Activated CD4-positive, alpha-beta memory T cell treated with anti-CD3 and anti-CD28 coated beads, Interleukin-2, amount 10 ng/mL, durations not matched to agents 7 days and 5 days (primary cell): Measurements from ENCODE around the gene ARMC12. TPM values are rescaled to one million over a fixed set of nuclear protein-coding genes. Genes with fewer than 3 reads are reported as not detected.

Experiments
- CTCF ChIA-PET: fragments of 350-600 bp; sonication (Branson Sonifier 250); formaldehyde crosslinking; loops from one replicate; lab custom pipeline; 2021; ENCODE audit warnings: antibody characterized with exemption, inconsistent platforms; lab: Charles Lee
- POLR2A ChIA-PET: fragments of 350-600 bp; sonication (Branson Sonifier 250); formaldehyde crosslinking; loops from one replicate; lab custom pipeline; 2021; ENCODE audit warnings: antibody characterized with exemption; lab: Charles Lee
- DNase-seq: peaks from one replicate; pipeline ENCODE4 v3.0.0-alpha.2; 2020
- H3K27ac Mint-ChIP-seq: one replicate; pipeline ENCODE4 v1.8.0; 2021; ENCODE audit warnings: mild to moderate bottlenecking, mixed read lengths
- H3K27me3 Mint-ChIP-seq: one replicate; pipeline ENCODE4 v1.8.0; 2021; ENCODE audit warnings: mixed read lengths
- H3K36me3 Mint-ChIP-seq: one replicate; pipeline ENCODE4 v1.8.0; 2021; ENCODE audit warnings: low read depth, mixed read lengths
- H3K4me1 Mint-ChIP-seq: one replicate; pipeline ENCODE4 v1.8.0; 2021; ENCODE audit warnings: mixed read lengths
- H3K4me3 Mint-ChIP-seq: one replicate; pipeline ENCODE4 v1.8.0; 2021; ENCODE audit warnings: mild to moderate bottlenecking, mixed read lengths
- H3K9me3 Mint-ChIP-seq: one replicate; pipeline ENCODE4 v1.8.0; 2021; ENCODE audit warnings: mixed read lengths
- total RNA-seq, 2 experiments: library from RNA; stranded (reverse); gene quantifications; one replicate each; pipeline ENCODE4 v1.2.3, GENCODE V29; 2021

The ARMC12 gene
- total RNA-seq, 2 experiments from 2014 or later = 0.40 to 1.3 TPM

GRCh38 chr6:35745509-35745908, 8.7 kb downstream of the ARMC12 start:
- Mint-ChIP-seq H3K36me3 (no peaks in the 10 kb centered on the region), H3K27me3 (no peaks in the 10 kb centered on the region), H3K4me1 (no peaks in the 10 kb centered on the region), H3K9me3 (peaks cover 12% of the 10 kb centered on the region), H3K4me3 (no peak overlapping the region), H3K27ac (no peak overlapping the region)
- POLR2A ChIA-PET = no interaction called here
- CTCF ChIA-PET = no interaction called here
- no peak for DNase-seq

GRCh38 chr6:35746516-35746915, 9.7 kb downstream of the ARMC12 start:
- no peak overlapping the region for H3K27ac Mint-ChIP-seq
- peaks cover 2% of the 10 kb centered on the region for H3K4me1 Mint-ChIP-seq
- H3K36me3 Mint-ChIP-seq = no peaks in the 10 kb centered on the region
- no peak overlapping the region for H3K4me3 Mint-ChIP-seq
- no peaks in the 10 kb centered on the region for H3K27me3 Mint-ChIP-seq
- H3K9me3 Mint-ChIP-seq = peaks cover 12% of the 10 kb centered on the region
- CTCF ChIA-PET = interaction anchor here (1.7 kb wide), 1 partner anchor 9 kb away, joined by 4 read pairs; the partner anchor contains the start of gene ARMC12
- DNase-seq = no peak
- POLR2A ChIA-PET = no interaction called here

- CTCF ChIA-PET = interaction anchor here (1.7 kb wide), 1 partner anchor 11 kb away, joined by 4 read pairs; the partner anchor contains the start of gene ARMC12
- H3K27ac Mint-ChIP-seq = no peak overlapping the region
- POLR2A ChIA-PET = no interaction called here
Observed at GRCh38 chr6:35747877-35748276, 11.0 kb downstream of the ARMC12 start.

GRCh38 chr6:35750557-35750956, 13.7 kb downstream of the ARMC12 start:
- Mint-ChIP-seq H3K4me3 (no peak overlapping the region), H3K36me3 (no peaks in the 10 kb centered on the region)
- POLR2A ChIA-PET = no interaction called here

More at GRCh38 chr6:35747877-35748276, 11.0 kb downstream of the ARMC12 start:
- no peak for DNase-seq
- Mint-ChIP-seq H3K36me3 (no peaks in the 10 kb centered on the region), H3K4me3 (no peak overlapping the region), H3K4me1 (peaks cover 5% of the 10 kb centered on the region), H3K27me3 (no peaks in the 10 kb centered on the region), H3K9me3 (peaks cover 12% of the 10 kb centered on the region)

GRCh38 chr6:35751594-35751993, 14.8 kb downstream of the ARMC12 start:
- CTCF ChIA-PET = interaction anchor here (1.5 to 1.7 kb wide), 2 partner anchors 16 to 199 kb away, joined by 3 to 6 read pairs; no protein-coding TSS in a partner anchor
- peaks cover 5% of the 10 kb centered on the region for H3K4me1 Mint-ChIP-seq
- H3K9me3 Mint-ChIP-seq = peaks cover 12% of the 10 kb centered on the region
- no peaks in the 10 kb centered on the region for H3K36me3 Mint-ChIP-seq
- POLR2A ChIA-PET = no interaction called here
- H3K27me3 Mint-ChIP-seq = no peaks in the 10 kb centered on the region
- H3K4me3 Mint-ChIP-seq = no peak overlapping the region
- no peak overlapping the region for H3K27ac Mint-ChIP-seq
- DNase-seq = no peak

More at GRCh38 chr6:35750557-35750956, 13.7 kb downstream of the ARMC12 start:
- CTCF ChIA-PET = interaction anchor here (0.5 kb wide), 1 partner anchor 96 kb away, joined by 4 read pairs; no protein-coding TSS in a partner anchor
- Mint-ChIP-seq H3K27me3 (no peaks in the 10 kb centered on the region), H3K9me3 (peaks cover 12% of the 10 kb centered on the region), H3K4me1 (peaks cover 5% of the 10 kb centered on the region), H3K27ac (no peak overlapping the region)
- no peak for DNase-seq

- Mint-ChIP-seq H3K4me3 (no peak overlapping the region), H3K4me1 (peaks cover 5% of the 10 kb centered on the region), H3K27ac (no peak overlapping the region), H3K36me3 (no peaks in the 10 kb centered on the region), H3K27me3 (peaks cover 2% of the 10 kb centered on the region), H3K9me3 (peaks cover 10% of the 10 kb centered on the region)
- DNase-seq = no peak
- CTCF ChIA-PET = interaction anchor here (1.5 to 1.7 kb wide), 2 partner anchors 16 to 200 kb away, joined by 3 to 6 read pairs; no protein-coding TSS in a partner anchor
- POLR2A ChIA-PET = no interaction called here
Observed at GRCh38 chr6:35752330-35752729, 15.5 kb downstream of the ARMC12 start.

- H3K36me3 Mint-ChIP-seq = no peaks in the 10 kb centered on the region
- peaks cover 5% of the 10 kb centered on the region for H3K4me1 Mint-ChIP-seq
- POLR2A ChIA-PET = interaction anchor here (1.1 kb wide), 1 partner anchor 220 kb away, joined by 4 read pairs; no protein-coding TSS in a partner anchor
- no peak overlapping the region for H3K4me3 Mint-ChIP-seq
- CTCF ChIA-PET = interaction anchor here (0.5 to 1.5 kb wide), 3 partner anchors 11 to 1543 kb away, joined by 3 to 4 read pairs (median 3); no protein-coding TSS in a partner anchor
- no peak for DNase-seq
- no peak overlapping the region for H3K27ac Mint-ChIP-seq
- peaks cover 6% of the 10 kb centered on the region for H3K27me3 Mint-ChIP-seq
- no peaks in the 10 kb centered on the region for H3K9me3 Mint-ChIP-seq
Observed at GRCh38 chr6:35754452-35755277, 17.8 kb downstream of the ARMC12 start.

GRCh38 chr6:35755278-35755924, 18.6 kb downstream of the ARMC12 start:
- CTCF ChIA-PET = interaction anchor here (1.2 to 1.5 kb wide), 2 partner anchors 12 to 19 kb away, joined by 3 read pairs; no protein-coding TSS in a partner anchor
- H3K4me1 Mint-ChIP-seq = peaks cover 5% of the 10 kb centered on the region
- peaks cover 9% of the 10 kb centered on the region for H3K27me3 Mint-ChIP-seq
- no peak overlapping the region for H3K27ac Mint-ChIP-seq
- POLR2A ChIA-PET = interaction anchor here (1.1 kb wide), 1 partner anchor 221 kb away, joined by 4 read pairs; no protein-coding TSS in a partner anchor
- DNase-seq = no peak
- H3K36me3 Mint-ChIP-seq = no peaks in the 10 kb centered on the region
- no peak overlapping the region for H3K4me3 Mint-ChIP-seq
- no peaks in the 10 kb centered on the region for H3K9me3 Mint-ChIP-seq

- ChIA-PET CTCF (interaction anchor here (1.0 to 1.3 kb wide), 3 partner anchors 21 to 235 kb away, joined by 3 to 5 read pairs (median 3); partner anchors contain the start of gene ARMC12), POLR2A (no interaction called here)
- DNase-seq = no peak
- Mint-ChIP-seq H3K27ac (no peak overlapping the region), H3K4me3 (no peak overlapping the region), H3K27me3 (peaks cover 17% of the 10 kb centered on the region), H3K4me1 (no peaks in the 10 kb centered on the region), H3K9me3 (no peaks in the 10 kb centered on the region), H3K36me3 (no peaks in the 10 kb centered on the region)
Observed at GRCh38 chr6:35757456-35758123, 20.8 kb downstream of the ARMC12 start.

GRCh38 chr6:35759426-35759825, 22.6 kb downstream of the ARMC12 start:
- peaks cover 35% of the 10 kb centered on the region for H3K27me3 Mint-ChIP-seq
- H3K4me3 Mint-ChIP-seq = no peak overlapping the region
- H3K36me3 Mint-ChIP-seq = no peaks in the 10 kb centered on the region
- no peaks in the 10 kb centered on the region for H3K4me1 Mint-ChIP-seq
- no peak overlapping the region for H3K27ac Mint-ChIP-seq
- POLR2A ChIA-PET = no interaction called here
- CTCF ChIA-PET = interaction anchor here (2.0 kb wide), 1 partner anchor 237 kb away, joined by 6 read pairs; no protein-coding TSS in a partner anchor
- no peaks in the 10 kb centered on the region for H3K9me3 Mint-ChIP-seq
- DNase-seq = no peak

- no peak overlapping the region for H3K27ac Mint-ChIP-seq
- peaks cover 38% of the 10 kb centered on the region for H3K27me3 Mint-ChIP-seq
- POLR2A ChIA-PET = no interaction called here
- CTCF ChIA-PET = no interaction called here
- no peaks in the 10 kb centered on the region for H3K9me3 Mint-ChIP-seq
- no peak overlapping the region for H3K4me3 Mint-ChIP-seq
- H3K36me3 Mint-ChIP-seq = no peaks in the 10 kb centered on the region
- DNase-seq = no peak
- H3K4me1 Mint-ChIP-seq = no peaks in the 10 kb centered on the region
Observed at GRCh38 chr6:35765739-35766138, 28.9 kb downstream of the ARMC12 start.

GRCh38 chr6:35769211-35769610, 32.4 kb downstream of the ARMC12 start:
- H3K9me3 Mint-ChIP-seq = no peaks in the 10 kb centered on the region
- ChIA-PET POLR2A (no interaction called here), CTCF (no interaction called here)
- no peaks in the 10 kb centered on the region for H3K4me1 Mint-ChIP-seq
- H3K4me3 Mint-ChIP-seq = no peak overlapping the region
- no peaks in the 10 kb centered on the region for H3K36me3 Mint-ChIP-seq
- no peak for DNase-seq
- peaks cover 21% of the 10 kb centered on the region for H3K27me3 Mint-ChIP-seq
- no peak overlapping the region for H3K27ac Mint-ChIP-seq
